ENCODE results near the gene FBP1.

- TF ChIP-seq CTCF (conservative IDR thresholded peaks at IDR 0.05; ENCODE audit: low read length) (no peak), EZH2phosphoT487 (IDR thresholded peaks at IDR 0.05; ENCODE audit: borderline replicate concordance) (no peak)
Measured at GRCh38 chr9:94581728-94582127, 57.6 kb downstream of the FBP1 start.

All from Loucy (cell line).